ENCODE data around the gene MDP1.
A peak's percentile ranks its signal among the peaks of the same experiment; 100 is the strongest.
"Not testable (repeated sequence)": the region's sequence is repeated elsewhere in the genome, so short reads cannot be mapped to it uniquely, and the experiment has no call there.

The MDP1 gene

DNA sequence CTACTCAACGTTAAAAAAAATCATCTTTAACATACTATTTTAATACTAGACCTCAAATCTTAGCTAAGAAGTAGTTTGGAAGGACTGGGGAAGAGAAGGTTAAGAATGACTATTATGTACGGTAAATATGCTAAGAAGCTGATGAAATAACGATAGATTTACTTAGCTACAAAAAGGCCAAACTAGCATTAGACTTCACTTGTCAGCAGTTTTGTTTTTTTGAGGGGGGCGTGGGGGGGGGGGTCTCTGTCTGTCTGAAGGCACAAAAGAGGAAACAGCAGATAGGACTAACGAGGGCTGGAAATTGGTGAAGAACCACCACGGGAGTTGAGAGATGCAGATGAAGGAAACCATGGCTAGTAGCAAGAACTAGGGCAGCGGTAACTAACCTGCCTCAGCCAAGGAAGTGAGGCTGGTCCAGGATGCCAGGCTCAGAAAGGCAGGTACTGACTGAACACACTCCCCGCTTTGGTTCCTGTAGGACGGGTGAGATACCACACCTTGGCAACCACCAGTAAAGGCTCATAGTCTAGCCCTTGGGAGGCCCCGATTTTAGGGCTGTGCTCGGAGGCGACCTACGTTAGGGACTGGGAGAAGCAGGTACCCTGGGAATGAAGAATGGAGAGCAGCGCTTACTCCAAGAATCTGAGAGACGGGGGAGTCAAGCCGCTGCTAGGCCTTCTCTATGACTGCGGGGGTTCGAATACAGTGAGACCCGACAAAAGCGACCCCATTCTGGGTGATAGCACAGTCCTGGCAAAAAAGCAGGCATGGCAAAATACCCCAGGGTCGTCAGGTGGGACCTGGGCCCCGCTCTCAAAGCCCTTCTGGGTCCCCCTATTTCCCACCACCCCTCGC lies 15.6 kb upstream of the MDP1 start:
- DNase-seq = peak; percentile 9

DNA sequence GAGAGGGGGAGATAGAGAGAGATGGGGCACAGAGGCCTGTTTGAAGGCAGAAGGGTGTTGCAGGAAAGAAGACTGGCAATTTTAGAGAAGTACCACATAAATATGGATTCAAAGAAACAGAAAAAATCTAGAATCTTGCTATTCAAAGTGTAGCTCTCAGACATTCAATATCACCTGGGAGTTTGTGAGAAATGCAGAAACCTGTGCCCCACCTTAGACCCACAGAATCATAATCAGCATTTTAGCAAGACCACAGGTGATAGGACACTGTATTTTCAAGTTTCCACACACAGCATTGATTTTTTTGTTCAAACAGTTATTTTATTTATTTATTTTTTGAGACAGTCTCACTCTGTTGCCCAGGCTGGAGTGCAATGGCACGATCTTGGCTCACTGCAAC lies 13.0 kb upstream of the MDP1 start:
- DNase-seq = no peak

DNA sequence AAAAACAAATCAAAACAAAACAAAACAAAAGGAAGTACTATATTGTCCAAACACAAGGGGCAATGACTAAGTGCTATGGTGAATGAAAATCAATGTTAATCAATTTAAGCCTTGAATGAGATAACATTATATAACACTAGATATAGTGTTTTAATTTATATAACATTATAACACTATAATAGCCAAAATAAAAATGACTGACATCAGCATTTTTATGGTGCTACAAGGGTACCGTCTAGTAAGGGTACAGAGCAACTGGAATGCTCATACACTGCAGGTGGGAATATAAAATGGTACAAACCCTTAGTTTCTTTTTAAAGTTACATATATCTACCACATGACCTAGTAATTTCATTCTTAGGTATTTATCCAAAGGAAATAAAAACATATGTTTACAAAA lies 10.6 kb upstream of the MDP1 start:
- no peak for DNase-seq

DNA sequence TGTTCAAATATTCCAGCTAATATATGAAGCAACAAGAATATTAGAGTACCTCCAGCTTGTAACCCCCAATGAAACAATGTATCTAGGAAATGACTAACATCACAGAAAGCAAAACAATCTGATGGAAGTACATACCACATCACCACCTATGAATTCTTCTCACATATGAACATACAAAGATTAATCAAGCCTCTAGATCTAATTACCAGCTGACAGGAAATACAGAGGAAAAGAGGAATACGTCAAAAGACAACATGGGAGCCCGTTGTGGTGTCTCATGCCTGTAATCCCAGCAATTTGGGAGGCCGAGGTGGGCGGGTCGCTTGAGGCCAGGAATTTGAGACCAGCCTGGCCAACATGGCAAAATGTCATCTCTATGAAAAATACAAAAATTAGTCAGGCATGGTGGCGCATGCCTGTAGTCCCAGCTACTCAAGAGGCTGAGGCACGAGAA lies 8.8 kb upstream of the MDP1 start:
- DNase-seq = no peak

DNA sequence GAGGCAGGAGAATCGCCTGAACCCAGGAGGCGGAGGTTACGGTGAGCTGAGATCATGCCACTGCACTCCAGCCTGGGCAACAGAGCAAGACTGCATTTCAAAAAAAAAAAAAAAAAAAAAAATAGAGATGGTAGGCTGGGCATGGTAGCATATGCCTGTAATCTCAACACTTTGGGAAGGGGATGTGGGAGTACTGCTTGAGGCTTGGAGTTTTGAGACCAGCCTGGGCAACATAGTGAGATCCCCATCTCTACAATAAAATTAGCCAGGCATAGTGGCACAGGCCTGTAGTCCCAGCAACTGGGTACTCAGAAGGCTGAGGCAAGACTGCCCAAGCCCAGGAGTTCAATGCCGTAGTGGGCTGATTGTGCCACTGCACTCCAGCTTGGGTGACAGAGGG lies 7.1 kb upstream of the MDP1 start:
- not testable (repeated sequence) for DNase-seq

DNA sequence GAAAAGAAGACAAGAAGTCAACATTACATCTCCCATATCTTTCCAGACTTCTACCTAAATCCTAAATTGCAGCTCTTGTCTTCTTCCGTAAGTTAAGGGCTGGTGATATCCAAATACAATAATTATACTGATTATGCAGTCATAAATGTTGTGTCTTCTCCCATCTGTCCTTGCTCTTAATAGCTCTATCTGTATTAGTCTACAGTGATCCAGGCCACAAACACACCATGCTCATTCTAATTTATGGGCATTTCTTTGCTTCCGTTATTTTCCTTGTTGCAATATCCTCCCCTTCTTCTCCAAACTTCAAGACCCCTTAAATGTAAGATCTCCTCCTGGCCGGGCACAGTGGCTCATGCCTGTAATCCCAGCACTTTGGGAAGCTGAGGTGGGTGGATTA lies 3.7 kb upstream of the MDP1 start:
- no peak for DNase-seq

DNA sequence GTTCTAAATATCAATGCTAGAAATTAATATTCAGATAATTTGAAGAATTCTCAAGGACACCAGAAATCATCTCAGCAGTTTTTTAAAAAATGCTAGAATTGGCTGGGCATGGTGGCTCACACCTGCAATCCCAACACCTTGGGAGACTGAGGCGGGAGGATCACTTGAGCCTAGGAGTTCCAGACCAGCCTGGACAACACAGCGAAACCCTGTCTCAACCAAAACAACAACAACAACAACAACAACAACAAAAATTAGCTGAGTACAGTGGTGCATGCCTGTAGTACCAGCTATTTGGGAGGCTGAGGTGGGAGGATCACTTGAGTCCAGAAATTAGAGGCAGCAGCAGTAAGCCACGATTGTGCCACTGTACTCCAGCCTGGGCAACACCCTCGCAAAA lies 3.2 kb upstream of the MDP1 start:
- no peak for DNase-seq

DNA sequence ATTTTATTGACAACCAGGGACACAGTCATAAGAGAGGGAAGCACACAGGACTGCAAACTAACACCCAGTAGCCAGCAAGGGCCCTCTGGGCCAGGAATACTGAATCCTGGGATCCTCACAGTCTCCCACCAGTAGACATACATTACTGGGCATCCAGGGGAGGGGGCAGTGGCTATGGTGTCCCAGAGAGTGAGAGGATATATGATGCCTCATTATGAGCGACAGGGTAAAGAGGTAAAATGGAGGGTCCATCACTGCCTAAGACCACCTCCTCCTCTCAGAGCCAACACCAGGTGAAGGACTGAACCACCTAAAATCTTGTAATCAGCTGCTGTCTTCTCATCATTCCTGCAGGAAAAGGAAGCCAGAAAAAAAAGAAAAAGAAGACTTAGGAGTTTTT lies 1.0 kb upstream of the MDP1 start:
- not testable (repeated sequence) for DNase-seq

DNA sequence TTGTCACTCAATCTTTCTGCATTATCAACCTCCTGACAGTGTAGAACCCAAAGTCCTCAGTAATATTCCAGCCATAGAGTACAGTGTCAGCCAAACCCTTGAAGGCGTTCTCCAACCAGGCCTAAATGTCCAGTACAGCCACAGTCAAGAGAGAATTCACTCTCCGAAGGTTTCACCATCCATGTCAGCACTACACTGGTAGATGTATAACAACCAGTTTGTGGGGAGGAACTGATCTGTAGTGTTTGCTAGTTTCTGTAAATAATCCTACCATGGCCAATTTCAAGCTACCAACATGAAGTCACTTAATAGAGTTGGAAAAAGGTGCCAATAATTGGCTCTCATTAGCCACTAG lies 456 bp upstream of the MDP1 start:
- DNase-seq = no peak

DNA sequence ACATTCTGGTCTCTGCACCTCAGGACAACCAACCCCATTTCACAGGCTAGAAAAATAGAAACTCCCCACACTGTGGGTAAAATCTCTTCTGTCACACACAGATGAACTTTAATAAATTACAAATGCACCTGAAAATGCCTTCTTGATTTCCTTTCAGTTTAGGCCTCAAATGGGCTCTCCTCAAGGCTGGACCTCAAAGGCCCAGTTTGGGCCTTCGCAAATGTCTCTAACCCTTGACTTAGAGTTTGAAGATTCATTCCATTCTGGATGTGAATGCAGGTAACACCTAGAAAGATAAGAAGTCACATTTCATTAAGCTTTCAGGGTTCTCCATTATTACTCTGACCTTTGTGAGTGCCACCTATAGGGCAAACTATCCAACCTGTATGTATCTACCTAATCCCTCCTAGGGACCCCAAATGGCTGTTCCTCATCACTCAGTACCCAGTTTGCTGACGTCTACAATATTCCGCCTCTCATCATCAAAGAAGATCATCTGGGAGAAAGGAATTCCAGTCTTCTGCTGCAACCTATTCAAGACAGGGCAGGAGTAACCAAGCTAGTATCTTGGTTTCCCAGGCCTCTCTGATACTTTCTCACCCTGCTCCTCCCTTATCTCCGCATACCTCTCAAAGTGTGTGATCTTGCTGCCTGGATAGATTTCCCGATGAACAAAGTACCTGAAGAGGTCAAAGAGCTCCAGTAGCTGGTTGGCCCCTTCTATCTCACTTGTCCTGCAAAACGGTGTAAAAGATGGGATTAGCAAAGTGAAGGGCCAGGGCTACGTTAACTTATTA lies 1.8 kb downstream of the MDP1 start:
- no peak for DNase-seq

DNA sequence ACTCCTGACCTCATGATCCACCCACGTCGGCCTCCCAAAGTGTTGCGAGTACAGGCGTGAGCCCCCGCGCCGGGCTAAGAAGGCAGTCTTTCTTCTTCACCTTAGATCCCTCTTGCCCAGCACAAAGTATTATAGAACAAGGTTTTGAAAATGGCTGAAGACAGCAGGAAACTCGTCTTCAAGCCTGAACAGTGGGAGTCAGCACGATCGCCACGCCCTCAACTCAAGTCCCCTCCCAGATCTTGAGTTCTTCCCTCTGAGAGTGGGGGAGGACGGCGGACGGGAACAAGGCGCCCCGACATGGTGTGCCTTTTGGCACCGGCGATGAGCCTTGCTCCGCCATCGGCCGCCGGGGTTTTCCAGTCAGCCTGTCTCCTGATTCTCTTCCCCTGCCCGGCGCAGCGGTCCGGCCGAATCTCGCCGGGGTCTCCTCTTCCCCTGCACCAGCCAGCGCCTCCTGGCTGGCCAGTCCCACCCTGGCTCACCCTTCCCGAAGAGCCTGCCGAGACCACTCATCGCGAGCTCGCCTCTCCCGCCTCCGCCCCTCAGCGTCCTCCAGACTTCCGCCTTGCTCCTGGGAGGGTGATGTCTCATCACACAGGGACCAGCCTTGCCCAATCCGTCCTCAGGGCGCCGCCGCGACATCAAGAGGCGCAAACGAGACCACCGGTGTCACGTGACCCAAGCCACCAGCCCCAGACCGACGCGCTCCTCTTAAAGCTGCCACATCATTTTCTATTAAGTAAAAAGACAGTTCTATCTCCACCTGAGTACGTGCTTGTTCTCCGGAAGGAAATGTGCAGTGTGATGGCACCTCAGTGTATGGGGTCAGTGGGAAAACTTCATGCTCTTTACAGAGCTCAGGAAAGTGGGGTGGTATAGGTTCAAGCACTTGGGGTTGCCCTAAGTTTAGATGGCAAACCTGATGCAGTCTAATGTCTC lies 2.7 kb downstream of the MDP1 start, which contains the start of gene CHMP4A:
TSS of gene CHMP4A (minus strand) at position 565 of the 942 bp plus-strand sequence. CDS start at position 516, 49 bp downstream.
- DNase-seq = peak; percentile 93

DNA sequence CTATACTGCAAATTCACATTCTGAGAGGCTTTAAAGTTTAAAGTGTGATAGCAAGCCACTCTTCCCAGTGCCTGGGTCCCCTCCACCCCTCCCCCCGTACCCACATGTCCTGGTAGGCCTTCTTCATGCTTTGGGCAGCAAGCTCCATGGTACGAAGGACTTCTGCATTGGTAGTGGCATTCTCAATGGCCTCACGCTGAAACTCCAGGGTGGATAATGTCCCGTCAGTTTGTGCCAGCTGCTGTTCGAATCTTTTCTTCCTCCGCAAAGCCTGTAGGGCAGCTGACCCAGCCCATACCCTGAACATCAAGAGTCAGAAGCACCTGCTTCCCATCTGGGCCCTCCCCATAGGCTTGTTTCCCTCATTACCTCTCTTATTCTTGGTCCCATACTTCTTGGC lies 4.6 kb downstream of the MDP1 start:
- DNase-seq = no peak

DNA sequence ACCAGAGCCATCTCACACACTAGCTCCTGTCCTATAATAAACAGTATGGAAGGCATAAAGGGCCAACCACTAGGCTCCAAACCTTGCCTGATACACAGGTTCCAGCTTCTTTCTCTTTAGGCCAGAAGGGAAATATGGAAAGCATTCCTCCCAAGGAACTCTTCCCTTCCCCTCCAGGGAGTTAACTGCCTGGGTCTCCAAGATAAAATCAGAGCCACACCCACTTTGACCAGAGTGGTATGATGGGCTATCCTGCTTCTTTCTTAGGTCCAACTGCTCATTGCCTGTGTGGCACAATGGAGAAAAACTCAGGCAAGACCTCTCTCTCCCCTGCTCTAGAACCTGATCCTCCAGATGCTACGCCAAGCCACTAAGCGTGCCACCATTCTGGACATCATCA lies 8.2 kb downstream of the MDP1 start:
- DNase-seq = no peak

DNA sequence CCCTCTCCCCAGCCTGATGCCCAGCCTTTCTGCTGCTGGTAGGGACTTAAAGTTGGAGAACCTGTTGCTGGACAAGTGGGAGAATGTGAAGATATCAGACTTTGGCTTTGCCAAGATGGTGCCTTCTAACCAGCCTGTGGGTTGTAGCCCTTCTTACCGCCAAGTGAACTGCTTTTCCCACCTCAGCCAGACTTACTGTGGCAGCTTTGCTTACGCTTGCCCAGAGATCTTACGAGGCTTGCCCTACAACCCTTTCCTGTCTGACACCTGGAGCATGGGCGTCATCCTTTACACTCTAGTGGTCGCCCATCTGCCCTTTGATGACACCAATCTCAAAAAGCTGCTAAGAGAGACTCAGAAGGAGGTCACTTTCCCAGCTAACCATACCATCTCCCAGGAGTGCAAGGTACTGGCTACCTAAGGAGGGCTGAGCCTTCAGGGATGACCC lies 8.7 kb downstream of the MDP1 start:
- DNase-seq = no peak

DNA sequence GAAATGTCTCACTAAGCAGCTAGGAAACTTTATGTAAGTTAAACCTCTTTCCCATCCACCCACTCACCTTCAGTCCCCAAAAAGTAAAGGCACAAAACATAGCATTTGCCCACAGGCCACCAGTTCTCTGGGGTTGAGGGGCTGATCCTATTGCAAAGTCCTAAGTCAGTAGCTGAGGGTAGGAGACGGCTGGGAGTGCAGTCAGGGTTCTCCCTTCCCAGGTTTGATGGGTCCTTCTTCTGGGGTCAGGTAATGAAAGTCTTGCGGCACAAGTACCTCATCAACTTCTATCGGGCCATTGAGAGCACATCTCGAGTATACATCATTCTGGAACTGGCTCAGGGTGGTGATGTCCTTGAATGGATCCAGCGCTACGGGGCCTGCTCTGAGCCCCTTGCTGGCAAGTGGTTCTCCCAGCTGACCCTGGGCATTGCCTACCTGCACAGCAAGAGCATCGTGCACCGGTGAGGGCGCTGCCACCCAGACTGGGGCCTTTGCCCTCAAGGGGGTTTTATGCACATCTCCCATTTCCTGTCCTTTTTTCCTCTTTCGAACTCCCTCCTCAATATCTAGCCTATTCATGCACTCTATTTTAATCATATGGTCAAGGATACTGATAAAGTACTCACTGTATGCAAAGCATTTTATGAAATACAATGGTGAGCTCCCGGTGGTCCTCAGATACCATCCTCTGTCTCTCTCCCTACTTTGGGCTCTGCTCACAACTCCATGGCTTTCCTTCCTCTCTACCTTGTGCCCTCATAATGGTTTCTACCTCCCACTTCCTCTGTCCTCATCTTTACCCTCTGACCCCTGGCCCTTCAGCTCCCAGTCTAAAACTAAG lies 9.4 kb downstream of the MDP1 start:
- no peak for DNase-seq

DNA sequence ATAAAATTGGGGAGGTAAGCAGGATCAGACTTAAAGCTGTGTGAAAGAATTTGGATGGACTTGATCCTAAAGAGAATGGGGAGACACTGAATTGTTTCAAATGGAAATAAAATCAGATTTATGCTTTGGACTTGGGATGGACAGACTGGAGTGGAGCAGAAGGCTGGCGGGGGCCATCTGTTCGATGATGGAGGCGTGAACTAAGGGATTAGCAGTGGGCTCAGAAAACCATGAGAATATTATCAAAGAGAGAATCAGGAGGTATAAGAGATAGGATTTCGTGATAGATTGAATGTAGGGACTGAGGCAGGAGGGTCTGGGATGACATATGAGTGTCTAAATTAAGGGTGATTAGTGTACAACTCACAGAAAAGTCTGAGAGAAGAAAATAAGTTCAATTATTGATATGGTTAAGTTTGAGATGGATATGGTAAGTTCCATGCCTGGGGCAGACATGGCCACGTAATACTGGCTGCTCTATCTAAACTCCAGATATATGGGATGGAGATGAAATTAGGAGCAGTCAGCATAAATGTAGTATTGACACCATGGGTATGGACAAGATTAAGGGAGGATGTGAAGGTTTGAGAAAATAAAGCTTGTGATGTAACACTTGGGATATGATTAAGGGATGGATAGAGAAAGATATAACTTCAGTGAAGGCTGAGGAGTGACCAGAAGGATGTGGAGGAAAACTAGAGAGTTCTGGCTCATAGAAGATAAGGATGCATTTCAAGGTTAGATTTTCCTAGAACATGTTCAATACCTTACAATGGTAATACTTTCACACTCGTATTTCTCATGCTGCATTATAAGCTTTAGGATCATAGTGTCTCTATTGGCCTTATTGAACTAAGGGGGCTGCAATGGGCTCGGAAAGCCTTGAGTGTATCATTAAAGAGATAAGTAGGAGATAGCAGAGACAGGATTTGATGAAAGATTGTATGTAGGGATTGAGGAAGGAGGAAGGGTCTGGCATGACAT lies 11.4 kb downstream of the MDP1 start:
- DNase-seq = no peak

DNA sequence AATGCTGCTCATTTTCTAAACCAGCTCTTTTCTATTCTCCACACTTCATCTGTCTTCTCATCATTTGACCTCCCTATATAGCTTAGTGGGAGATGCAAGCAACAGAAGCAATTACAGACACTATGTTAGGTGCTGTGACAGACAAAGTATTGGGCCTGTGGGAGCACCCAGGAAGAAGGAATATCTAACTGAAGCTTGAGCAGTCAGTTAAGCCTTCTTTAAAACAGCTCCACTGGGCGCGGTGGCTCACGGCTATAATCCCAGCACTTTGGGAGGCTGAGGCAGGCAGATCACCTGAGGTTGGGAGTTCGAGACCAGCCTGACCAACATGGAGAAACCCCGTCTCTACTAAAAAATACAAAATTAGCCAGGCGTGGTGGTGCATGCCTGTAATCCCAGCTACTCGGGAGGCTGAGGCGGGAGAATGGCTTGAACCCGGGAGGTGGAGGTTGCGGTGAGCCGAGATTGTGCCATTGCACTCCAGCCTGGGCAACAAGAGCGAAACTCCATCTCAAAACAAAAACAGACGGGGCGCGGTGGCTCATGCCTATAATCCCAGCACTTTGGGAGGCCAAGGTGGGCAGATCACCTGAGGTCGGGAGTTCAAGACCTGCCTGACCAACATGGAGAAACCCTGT lies 12.5 kb downstream of the MDP1 start:
- DNase-seq = not testable (repeated sequence)

DNA sequence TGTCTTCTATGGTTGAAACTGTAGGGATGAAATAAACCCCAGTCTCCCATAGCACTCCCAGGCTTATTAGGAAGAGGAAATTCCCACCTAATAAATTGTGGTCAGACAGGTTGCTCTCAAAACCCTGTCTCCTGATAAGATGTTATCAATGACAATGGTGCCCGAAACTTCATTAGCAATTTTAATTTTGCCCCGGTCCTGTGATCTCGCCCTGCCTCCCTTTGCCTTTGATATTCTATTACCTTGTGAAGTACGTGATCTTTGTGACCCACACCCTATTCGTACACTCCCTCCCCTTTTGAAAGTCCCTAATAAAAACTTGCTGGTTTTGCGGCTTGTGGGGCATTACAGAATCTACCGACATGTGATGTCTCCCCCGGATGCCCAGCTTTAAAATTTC lies 13.3 kb downstream of the MDP1 start:
- DNase-seq = not testable (repeated sequence)

DNA sequence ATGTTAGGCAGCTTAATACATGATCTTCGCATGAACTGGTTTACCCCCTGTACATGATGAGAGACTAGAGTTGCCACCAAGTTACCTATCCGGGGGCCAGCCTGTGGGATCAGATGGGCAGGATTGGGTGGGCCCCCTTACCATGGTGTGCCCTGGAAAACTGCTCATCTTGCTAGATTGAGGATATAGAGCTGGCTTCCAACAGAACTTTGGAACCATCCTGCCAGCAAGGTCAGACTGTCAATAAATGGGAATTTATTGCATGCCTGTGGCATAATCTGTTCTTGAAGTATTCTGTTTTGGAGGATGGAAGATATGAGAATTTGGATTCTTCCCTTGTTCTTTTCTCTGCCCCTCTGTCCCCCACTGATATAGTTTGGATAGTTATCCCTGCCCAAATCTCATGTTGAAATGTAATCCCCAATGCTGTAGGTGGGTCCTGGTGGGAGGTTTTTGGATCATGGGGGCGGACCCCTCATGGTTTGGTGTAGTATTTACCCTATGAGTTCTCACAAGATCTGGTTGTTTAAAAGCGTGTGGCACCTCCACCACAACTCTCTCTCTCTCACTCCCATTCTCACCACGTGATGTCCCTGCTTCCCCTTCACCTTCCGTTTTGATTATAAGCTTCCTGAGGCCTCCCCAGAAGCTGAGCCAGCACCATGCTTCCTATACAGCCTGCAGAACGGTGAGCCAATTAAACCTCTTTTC lies 16.9 kb downstream of the MDP1 start:
- no peak for DNase-seq

Data from activated effector memory CD4-positive, alpha-beta T cell treated with Interleukin-2 at 50 U/mL for 16 hours (primary cell).